KOPT-K1 (cell line): ENCODE data around the gene JPH3.

ENCODE experiments used
- H3K27ac ChIP-seq: fragments of 200-600 bp; sonication (generic); 2 replicates; pipeline ENCODE4 v1.5.1; 2016; ENCODE audit warnings: antibody characterized with exemption, mild to moderate bottlenecking, low read depth, low read length; ENCODE audit not compliant: poor library complexity, severe bottlenecking
- H3K36me3 ChIP-seq: fragments of 200-600 bp; sonication (generic); 2 replicates; pipeline ENCODE4 v1.5.1; 2017; ENCODE audit warnings: antibody characterized with exemption, mild to moderate bottlenecking, low read length, moderate library complexity; ENCODE audit not compliant: insufficient read depth
- H3K9me3 ChIP-seq: fragments of 200-600 bp; sonication (generic); 2 replicates; pipeline ENCODE4 v1.5.1; 2017; ENCODE audit warnings: antibody characterized with exemption, low read length, mild to moderate bottlenecking; ENCODE audit not compliant: insufficient read depth, poor library complexity, severe bottlenecking

JPH3 gene

GRCh38 chr16:87735270-87736007, 133.1 kb downstream of the JPH3 start:
- H3K9me3 ChIP-seq, result no peaks in the 10 kb centered on the region
- no peak overlapping the region for H3K27ac ChIP-seq
- H3K36me3 ChIP-seq, result peaks cover 92% of the 10 kb centered on the region

- H3K9me3 ChIP-seq, result no peaks in the 10 kb centered on the region
- no peak overlapping the region for H3K27ac ChIP-seq
- H3K36me3 ChIP-seq, result peaks cover 92% of the 10 kb centered on the region
Measured at GRCh38 chr16:87736008-87736382, 133.7 kb downstream of the JPH3 start.

GRCh38 chr16:87739801-87740200, 137.5 kb downstream of the JPH3 start:
- H3K9me3 ChIP-seq, result no peaks in the 10 kb centered on the region
- no peak overlapping the region for H3K27ac ChIP-seq
- peaks cover 89% of the 10 kb centered on the region for H3K36me3 ChIP-seq

- H3K36me3 ChIP-seq, result peaks cover 89% of the 10 kb centered on the region
- no peaks in the 10 kb centered on the region for H3K9me3 ChIP-seq
- H3K27ac ChIP-seq, result no peak overlapping the region
Measured at GRCh38 chr16:87740441-87740840, 138.1 kb downstream of the JPH3 start.

- peaks cover 89% of the 10 kb centered on the region for H3K36me3 ChIP-seq
- no peak overlapping the region for H3K27ac ChIP-seq
- H3K9me3 ChIP-seq, result no peaks in the 10 kb centered on the region
Measured at GRCh38 chr16:87740909-87741424, 138.7 kb downstream of the JPH3 start.

- peaks cover 89% of the 10 kb centered on the region for H3K36me3 ChIP-seq
- no peak overlapping the region for H3K27ac ChIP-seq
Measured at GRCh38 chr16:87741700-87742415, 139.6 kb downstream of the JPH3 start.

GRCh38 chr16:87742781-87743490, 140.6 kb downstream of the JPH3 start:
- H3K36me3 ChIP-seq, result peaks cover 89% of the 10 kb centered on the region
- no peak overlapping the region for H3K27ac ChIP-seq
- no peaks in the 10 kb centered on the region for H3K9me3 ChIP-seq

More at GRCh38 chr16:87741700-87742415, 139.6 kb downstream of the JPH3 start:
- no peaks in the 10 kb centered on the region for H3K9me3 ChIP-seq

GRCh38 chr16:87744750-87745514, 142.6 kb downstream of the JPH3 start:
- Histone ChIP-seq H3K36me3 (peaks cover 96% of the 10 kb centered on the region), H3K27ac (no peak overlapping the region), H3K9me3 (no peaks in the 10 kb centered on the region)

- Histone ChIP-seq H3K9me3 (no peaks in the 10 kb centered on the region), H3K27ac (no peak overlapping the region), H3K36me3 (peaks cover 96% of the 10 kb centered on the region)
Measured at GRCh38 chr16:87746178-87746577, 143.9 kb downstream of the JPH3 start.
